Activated T-helper 1 cell treated with Interleukin-2 at 50 U/mL for 16 hours (primary cell): ENCODE results near the gene OR10S1.
"Not testable (repeated sequence)": the region's sequence is repeated elsewhere in the genome, so short reads cannot be mapped to it uniquely, and the experiment has no call there.

Experiments
- DNase-seq: peaks from one replicate; pipeline ENCODE4 v3.0.0-alpha.2; 2020; ENCODE audit warnings: low read depth

The OR10S1 gene, protein sequence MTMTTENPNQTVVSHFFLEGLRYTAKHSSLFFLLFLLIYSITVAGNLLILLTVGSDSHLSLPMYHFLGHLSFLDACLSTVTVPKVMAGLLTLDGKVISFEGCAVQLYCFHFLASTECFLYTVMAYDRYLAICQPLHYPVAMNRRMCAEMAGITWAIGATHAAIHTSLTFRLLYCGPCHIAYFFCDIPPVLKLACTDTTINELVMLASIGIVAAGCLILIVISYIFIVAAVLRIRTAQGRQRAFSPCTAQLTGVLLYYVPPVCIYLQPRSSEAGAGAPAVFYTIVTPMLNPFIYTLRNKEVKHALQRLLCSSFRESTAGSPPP

DNA sequence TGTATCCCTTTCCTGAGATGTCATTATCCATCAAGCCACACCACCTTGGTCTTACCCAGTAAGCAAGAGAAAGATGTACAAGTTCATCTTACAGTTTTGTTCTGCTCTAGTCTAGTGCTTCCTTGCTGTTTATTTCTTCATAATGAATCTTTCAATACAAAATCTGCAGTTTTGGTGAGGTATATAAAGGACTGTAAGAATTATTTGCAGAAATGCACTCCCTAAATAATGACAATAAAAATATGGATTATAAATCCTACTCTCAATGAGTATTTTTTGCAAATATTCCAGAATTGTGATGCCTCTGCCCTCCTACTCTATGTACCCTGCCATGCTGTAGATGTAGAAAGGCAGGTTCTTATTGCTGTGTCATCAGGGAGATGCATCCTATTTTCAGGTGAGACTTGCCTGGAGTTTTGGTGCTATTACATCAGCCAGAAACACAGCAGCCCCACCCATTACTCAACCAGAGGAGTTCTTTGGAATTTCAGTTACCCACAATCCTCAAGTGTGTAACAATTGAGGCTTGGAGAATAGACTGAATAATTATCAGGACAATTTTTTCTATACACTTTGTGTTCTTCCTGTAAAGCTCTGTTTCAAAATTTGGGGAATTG, at the start of gene OR10S1:
Gene OR10S1, minus strand, starts transcription at position 51 of the 617 bp plus-strand sequence. CDS start 117 bp downstream, outside the sequence.
- no peak for DNase-seq

- DNase-seq = no peak
Observed at GRCh38 chr11:124026498-124026897, 48.9 kb upstream of the OR10S1 start, which contains the start of gene OR10G8. OR10G8 (plus strand) TSS chr11:124026798; CDS start chr11:124029623, 2,825 bp downstream.

- not testable (repeated sequence) for DNase-seq
Observed at GRCh38 chr11:124015837-124016236, 38.3 kb upstream of the OR10S1 start.

GRCh38 chr11:124012697-124013096, 35.1 kb upstream of the OR10S1 start, which contains the start of gene OR10G4:
OR10G4 (plus strand) TSS chr11:124012997; CDS start chr11:124015575, 2,578 bp downstream.
- no peak for DNase-seq

GRCh38 chr11:123995119-123995518, 17.5 kb upstream of the OR10S1 start, which contains the start of gene OR10G6:
OR10G6 (minus strand) TSS chr11:123995161; CDS start chr11:123995161, 0 bp downstream.
- DNase-seq = no peak

DNA sequence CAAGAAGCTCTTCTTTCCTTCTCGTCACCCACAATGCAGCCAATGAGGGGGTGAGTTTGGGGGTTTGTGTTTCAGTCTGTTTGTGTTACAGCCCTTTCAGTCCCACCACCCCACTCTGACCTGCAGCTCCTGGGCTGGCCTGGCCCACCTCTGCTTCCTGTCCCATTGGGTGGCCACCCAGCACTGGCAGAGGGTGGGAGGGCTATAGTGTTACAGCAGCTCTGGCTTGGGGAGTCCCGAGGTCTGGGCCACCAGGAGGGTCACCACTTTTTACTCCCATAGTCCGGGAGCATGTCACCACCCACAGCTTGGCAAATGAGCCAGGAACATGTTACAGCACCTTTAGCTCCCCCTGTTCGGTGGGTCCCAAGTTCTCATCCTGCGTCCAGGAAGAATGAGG, 1.7 kb upstream of the OR10S1 start:
- no peak for DNase-seq

DNA sequence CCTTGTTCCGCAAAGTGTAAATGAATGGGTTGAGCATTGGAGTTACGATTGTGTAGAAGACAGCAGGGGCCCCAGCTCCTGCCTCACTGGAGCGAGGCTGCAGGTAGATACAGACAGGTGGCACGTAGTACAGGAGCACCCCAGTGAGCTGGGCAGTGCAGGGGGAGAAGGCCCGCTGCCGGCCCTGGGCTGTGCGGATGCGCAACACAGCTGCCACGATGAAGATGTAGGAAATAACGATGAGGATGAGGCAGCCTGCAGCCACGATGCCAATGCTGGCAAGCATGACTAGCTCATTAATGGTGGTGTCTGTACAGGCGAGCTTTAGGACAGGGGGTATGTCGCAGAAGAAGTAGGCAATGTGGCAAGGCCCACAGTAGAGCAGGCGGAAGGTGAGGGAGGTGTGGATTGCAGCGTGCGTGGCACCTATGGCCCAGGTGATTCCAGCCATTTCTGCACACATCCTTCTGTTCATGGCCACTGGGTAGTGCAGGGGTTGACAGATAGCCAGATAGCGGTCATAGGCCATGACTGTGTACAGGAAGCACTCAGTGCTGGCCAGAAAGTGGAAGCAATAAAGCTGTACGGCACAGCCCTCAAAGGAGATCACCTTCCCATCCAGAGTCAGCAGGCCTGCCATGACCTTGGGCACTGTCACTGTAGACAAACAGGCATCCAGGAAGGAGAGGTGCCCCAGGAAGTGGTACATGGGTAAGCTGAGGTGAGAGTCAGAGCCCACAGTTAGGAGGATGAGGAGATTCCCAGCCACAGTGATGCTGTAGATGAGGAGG, 616 bp downstream of the OR10S1 start:
- DNase-seq = no peak

DNA sequence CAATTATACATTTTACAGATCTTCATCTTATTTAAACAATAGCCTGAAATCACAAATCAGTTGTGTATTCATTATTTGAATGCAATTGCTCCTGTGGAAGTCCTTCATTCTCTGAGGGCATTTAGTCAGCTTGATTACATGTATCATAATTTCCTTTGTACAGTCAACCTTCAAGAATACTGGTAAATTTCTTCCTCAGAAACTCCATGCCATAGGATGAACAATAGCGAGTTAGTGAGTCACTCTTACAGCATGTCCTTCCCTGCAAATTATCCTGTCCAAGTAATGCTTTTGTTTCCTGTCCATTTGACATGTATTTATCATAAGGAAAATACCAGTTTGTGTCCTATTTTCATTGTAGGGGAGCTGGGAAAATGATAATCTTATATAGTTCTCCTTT, 3.8 kb downstream of the OR10S1 start:
- DNase-seq = no peak

GRCh38 chr11:123956752-123957151, 20.8 kb downstream of the OR10S1 start:
- no peak for DNase-seq

GRCh38 chr11:123945132-123945531, 32.4 kb downstream of the OR10S1 start:
- DNase-seq = no peak

GRCh38 chr11:123943738-123944137, 33.8 kb downstream of the OR10S1 start, which contains the start of gene OR6T1:
OR6T1 (minus strand) TSS chr11:123943838; CDS start chr11:123943838, 0 bp downstream.
- DNase-seq = no peak

GRCh38 chr11:123942413-123942812, 35.2 kb downstream of the OR10S1 start:
- DNase-seq = no peak

- no peak for DNase-seq
Observed at GRCh38 chr11:123939317-123939716, 38.3 kb downstream of the OR10S1 start, which contains the start of gene OR4D5. OR4D5 (plus strand) TSS chr11:123939617; CDS start chr11:123939617, 0 bp downstream.
